HG03565 (cell line): Measurements from ENCODE around the gene PAFAH2.
"Not testable (repeated sequence)": the region's sequence is repeated elsewhere in the genome, so short reads cannot be mapped to it uniquely, and the experiment has no call there.

Experiments
- ATAC-seq: cut with Tn5 transposase; IDR thresholded peaks from one replicate; pipeline ENCODE4 v1.9.1; 2021; ENCODE audit warnings: mild to moderate bottlenecking, moderate library complexity; ENCODE audit not compliant: unreplicated experiment

The PAFAH2 gene

DNA sequence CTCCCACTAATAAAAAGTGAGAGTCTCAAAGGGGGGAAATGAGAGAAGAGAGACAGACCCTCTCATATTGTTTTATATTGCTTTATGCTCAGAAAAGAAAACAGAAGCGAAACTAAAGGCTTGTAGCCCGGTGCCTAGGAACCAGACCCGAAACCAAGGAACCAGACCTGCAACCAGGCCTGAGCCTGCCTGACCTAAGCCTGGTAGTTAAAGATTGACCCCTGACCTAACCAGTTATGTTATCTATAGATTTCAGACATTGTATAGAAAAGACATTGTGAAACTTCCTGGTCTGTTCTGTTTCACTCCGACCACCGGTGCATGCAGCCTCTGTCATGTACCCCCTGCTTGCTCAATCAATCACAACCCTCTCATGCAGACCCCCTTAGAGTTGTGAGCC is 54.4 kb downstream of the PAFAH2 start:
- not testable (repeated sequence) for ATAC-seq

DNA sequence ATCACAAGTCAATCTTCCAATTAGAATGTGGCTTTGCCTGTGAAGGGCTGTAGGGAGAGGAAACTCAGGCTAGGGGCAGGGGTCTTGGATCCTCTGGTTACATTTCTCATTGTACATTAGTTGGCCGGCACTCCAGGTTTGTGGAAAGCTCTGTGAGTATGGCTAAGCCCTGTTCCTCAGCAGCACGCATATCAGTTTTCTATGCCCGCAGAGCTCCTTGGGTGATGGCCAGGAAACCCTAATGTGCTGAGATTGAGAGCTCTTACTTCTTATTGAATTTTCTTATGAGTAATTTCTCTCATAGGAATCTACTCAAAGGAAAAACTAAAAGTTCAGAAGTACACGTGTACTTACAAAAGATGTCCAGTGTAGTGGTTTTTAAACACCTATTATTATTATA is 60.9 kb downstream of the PAFAH2 start:
- ATAC-seq: no peak

GRCh38 chr1:25933479-25934365 is 64.1 kb downstream of the PAFAH2 start:
- ATAC-seq: no peak

DNA sequence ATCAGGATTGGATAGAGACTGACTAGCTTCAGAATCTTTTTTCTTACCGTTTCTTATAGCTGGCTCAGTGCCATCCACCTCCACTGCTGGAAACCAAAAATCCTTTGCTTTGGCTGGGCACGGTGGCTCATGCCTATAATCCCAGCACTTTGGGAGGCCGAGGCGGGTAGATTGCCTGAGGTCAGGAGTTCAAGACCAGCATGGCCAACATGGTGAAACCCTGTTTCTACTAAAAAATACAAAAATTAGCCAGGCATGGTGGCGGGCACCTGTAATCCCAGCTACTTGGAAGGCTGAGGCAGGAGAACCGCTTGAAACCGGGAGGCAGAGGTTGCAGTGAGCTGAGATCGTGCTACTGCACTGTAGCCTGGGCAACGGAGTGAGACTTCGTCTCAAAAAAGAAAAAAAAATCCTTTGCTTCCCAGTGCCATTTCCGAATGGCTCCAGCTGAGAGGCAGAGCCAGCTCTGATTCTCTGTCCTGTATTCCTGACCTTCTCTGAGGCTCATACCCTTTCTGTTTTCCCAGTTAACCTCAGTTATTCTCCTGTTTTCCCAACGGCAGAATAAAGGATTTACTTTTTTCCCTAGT is 65.0 kb downstream of the PAFAH2 start:
- ATAC-seq: not testable (repeated sequence)

- ATAC-seq: no peak
These were observed 65.5 kb downstream of the PAFAH2 start for GRCh38 chr1:25932321-25932720.

DNA sequence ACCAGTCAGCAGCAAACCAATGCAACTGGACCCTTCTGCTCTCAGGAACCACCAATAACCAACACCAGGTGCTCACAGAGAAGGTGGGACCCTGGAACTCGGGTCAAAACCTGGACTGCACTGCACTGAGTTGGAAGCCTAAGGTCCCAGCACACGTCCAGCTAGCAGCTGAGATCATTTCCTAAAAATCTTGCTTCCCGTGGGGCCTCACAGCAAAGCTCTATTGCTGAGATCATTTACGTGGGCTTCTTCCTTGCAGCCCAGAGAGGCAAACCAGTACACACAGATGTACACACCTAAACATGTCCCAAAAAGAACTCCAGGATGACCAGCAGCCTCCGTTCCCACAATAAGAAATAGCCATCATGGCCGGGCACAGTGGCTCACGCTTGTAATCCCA is 68.8 kb downstream of the PAFAH2 start:
- ATAC-seq: no peak

- no peak for ATAC-seq
These were observed 70.2 kb downstream of the PAFAH2 start for GRCh38 chr1:25927521-25928265.

DNA sequence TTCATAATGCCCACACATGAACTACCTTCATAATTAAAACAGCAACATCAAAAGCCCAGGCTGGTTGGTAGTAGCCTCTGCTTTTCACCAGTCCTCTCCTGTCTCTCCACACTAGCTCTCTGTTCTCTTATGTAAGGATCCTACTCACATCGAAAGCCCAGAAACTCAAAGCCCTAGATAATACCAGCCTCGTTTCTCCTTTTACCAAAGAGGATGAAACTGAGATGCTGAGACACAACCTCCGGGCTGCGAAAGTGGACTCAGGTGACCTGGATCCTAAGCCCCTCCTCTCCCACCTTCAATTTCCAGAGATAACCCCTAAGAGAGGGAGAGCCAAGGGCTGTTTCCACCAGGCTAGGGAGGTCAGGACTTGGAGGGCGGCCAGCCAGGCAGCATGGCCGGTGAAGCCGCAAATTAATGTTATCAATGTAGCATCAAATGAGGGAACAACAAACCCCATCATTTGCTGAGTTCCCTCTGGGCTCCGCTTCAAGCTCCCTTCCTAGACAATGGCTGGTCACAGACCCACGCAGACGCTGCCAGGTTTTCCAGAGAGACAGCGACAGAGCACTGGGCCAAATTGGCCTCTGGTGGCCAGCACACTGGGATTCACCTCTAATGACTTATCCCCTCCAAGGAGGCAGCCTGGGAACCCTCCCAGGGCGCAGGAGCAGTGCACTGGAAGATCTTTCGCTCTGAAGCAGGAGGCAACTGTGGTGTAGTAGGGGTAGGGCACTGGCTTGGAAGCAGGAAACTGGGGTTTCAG is 70.9 kb downstream of the PAFAH2 start:
- no peak for ATAC-seq

DNA sequence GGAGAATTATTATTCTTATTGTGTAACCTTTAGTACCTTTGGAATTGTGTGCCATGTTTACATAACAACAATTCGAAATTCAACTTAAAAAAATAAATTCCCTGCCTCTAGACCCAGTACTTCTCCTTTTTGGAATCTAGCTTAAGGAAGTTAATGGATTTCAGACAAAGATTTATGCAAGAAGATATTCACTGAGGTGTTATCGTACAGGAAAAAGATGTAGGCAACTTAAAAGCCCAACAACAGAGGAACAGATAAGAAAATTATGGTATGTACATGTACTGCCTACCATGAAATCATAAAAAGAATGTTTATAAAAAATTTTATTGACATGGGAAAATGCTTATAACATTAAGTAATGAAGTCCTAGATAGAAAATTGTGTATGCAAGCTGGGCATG is 73.4 kb downstream of the PAFAH2 start:
- ATAC-seq: no peak

- no peak for ATAC-seq
These were observed 74.8 kb downstream of the PAFAH2 start for GRCh38 chr1:25922971-25923552.

DNA sequence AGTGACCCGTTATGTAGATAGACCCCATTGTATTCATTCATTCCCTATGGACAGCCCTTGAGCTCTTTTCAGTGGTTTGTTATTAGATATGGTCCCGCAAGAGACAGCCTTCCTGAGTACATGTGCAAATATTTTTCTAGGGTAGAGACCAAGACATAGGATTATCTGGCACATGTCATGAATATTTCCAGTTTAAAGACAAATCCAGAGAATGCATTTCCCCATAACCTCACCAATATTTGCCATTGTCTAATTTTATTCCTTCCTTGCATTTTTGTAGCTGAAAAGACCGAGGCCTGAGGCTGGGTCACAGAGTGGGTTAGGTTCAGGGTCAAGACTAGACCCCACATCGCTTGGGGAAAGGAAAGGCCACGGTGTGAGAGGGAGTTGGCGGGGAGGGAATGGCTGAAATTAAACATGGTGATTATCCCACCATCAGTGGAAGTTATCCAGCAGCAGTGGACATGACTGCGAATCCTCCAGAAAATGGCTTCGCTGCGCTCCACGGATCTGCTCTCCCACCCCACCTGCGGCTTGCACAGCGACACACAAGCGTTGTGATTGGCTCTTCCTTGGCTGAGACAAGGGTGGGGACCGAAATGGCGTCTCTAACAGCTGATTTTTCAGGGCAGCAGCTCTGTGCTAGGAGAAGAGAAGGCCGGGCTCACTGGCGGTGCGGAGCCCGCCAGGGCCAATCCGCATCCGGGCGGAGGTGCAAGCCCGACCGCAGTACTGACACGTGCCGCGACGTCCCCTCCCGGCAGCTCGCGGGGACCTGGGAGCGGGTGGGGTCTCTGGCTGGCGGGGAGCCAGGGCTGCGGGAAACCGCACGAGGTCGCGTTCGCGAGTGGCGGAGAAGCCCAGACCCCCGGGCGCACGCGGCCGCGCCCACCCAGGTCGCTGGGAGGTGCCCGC is 75.5 kb downstream of the PAFAH2 start:
- no peak for ATAC-seq

- no peak for ATAC-seq
These were observed 79.2 kb downstream of the PAFAH2 start for GRCh38 chr1:25918615-25919014.

GRCh38 chr1:25917996-25918395 is 79.9 kb downstream of the PAFAH2 start:
- no peak for ATAC-seq

GRCh38 chr1:25916460-25916859 is 81.4 kb downstream of the PAFAH2 start:
- no peak for ATAC-seq

DNA sequence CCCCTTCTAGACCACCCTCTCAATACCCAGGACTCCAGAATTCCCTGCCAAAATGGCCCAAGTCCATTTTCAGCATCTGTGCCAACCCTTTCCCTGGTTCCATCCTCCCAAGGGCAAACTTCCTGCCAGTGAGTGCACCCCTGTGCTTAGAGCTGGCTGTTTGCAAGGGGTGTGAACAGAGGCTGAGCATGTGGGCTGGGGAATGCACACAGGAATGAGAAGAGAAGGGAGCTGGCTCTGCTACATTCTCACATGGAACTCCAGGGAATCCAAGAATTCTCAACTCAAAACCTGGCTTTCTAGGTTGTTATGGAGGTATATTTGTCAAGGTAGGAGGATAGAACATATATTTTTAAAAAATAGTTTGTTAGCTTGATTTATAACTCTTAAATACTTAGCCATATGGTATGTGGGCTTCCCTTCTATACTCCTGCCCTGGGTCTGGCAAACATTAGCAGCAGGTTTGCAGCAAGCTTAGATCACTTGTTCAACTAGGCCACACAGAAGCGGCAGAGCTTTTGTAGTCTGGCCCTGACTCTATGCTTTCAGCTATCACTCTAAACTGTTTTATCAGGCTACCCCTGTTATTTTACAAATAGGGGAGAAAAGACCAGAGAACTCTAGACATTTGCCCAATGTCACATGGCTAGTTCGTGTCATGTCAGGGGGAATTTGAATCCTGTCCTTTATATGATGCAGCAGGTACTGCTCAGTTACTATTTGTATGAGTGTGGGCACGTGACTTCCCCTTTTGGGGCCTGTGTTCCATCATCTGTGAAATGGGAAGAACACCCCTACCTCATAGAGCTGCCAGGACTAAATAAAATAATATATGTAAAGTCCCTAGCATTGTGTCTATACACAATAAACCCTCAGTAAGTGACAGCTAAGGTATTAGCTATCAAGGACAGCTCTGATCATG is 83.5 kb downstream of the PAFAH2 start:
- no peak for ATAC-seq

- no peak for ATAC-seq
These were observed 84.7 kb downstream of the PAFAH2 start for GRCh38 chr1:25913206-25913605.

- no peak for ATAC-seq
These were observed 85.6 kb downstream of the PAFAH2 start for GRCh38 chr1:25912076-25912831.

- no peak for ATAC-seq
These were observed 86.7 kb downstream of the PAFAH2 start for GRCh38 chr1:25911162-25911561.
